ENCODE data around the gene DPP9. TPM values are rescaled to one million over a fixed set of nuclear protein-coding genes. Genes with fewer than 3 reads are reported as not detected.

Gene DPP9
- total RNA-seq, 2 experiments from 2014 or later = 92.5 to 98.0 TPM

- H3K4me3 Mint-ChIP-seq = no peak overlapping the region
- no peak overlapping the region for H3K27ac Mint-ChIP-seq
- no peaks in the 10 kb centered on the region for H3K9me3 Mint-ChIP-seq (ENCODE audit: low read depth)
- peaks cover 8% of the 10 kb centered on the region for H3K4me1 Mint-ChIP-seq
- CTCF ChIA-PET = interaction anchor here (1.1 to 2.4 kb wide), 2 partner anchors 9 to 12 kb away, joined by 3 to 10 read pairs; no protein-coding TSS in a partner anchor
- H3K27me3 Mint-ChIP-seq = no peaks in the 10 kb centered on the region
- peaks cover 2% of the 10 kb centered on the region for H3K36me3 Mint-ChIP-seq
- DNase-seq (no peak), ATAC-seq (no peak)
Observed at GRCh38 chr19:4645718-4646117, 77.9 kb downstream of the DPP9 start.

DNA sequence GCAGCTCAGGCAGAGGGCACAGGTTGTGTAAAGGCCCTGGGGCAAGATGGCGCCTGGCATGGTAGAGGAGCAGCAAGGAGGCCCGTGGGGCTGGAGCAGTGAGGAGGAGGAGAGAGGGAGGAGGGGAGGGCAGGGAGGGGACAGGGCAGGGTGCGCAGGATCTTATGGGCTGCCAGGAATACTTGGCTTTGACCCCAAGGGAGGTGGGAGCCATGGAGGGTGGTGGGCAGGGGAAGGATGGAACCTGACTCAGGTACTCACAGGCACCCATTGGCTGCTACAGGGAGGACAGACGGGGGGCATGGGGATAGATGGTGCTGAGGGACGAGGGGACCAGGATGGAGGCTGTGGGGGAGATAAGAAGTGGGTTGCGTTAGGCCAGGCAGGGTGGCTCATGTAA lies 81.0 kb downstream of the DPP9 start:
- no peaks in the 10 kb centered on the region for H3K27me3 Mint-ChIP-seq
- H3K36me3 Mint-ChIP-seq = peaks cover 2% of the 10 kb centered on the region
- H3K4me3 Mint-ChIP-seq = no peak overlapping the region
- peaks cover 19% of the 10 kb centered on the region for H3K4me1 Mint-ChIP-seq
- CTCF ChIA-PET = interaction anchor here (1.0 kb wide), 1 partner anchor 9 kb away, joined by 3 read pairs; no protein-coding TSS in a partner anchor
- H3K9me3 Mint-ChIP-seq (ENCODE audit: low read depth) = no peaks in the 10 kb centered on the region
- no peak for DNase-seq
- no peak overlapping the region for H3K27ac Mint-ChIP-seq
- ATAC-seq = no peak

DNA sequence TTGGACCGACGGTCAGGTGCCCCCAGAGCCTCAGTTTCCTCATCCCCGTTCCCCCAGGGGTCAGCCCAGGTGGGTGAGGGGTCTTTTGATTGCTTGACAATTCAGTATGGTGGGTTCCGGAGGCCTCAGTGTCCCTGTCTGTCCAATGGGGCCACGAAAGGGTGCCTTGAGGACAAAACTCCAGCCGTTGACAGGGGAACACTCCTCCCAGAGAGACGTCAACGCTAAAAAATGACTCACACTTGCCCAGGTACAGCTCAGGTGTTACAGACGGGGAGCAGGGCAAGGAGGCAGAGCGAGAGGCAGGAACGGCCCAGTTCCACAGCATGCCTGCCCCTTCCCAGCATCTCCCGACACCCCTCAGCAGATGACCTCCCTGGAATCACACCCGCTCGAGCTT lies 82.5 kb downstream of the DPP9 start:
- ATAC-seq (no peak), DNase-seq (no peak)
- no peak overlapping the region for H3K27ac Mint-ChIP-seq
- no peaks in the 10 kb centered on the region for H3K9me3 Mint-ChIP-seq (ENCODE audit: low read depth)
- CTCF ChIA-PET = interaction anchor here (1.1 kb wide), 1 partner anchor 65 kb away, joined by 4 read pairs; no protein-coding TSS in a partner anchor
- H3K27me3 Mint-ChIP-seq = no peaks in the 10 kb centered on the region
- peaks cover 2% of the 10 kb centered on the region for H3K36me3 Mint-ChIP-seq
- peaks cover 26% of the 10 kb centered on the region for H3K4me1 Mint-ChIP-seq
- H3K4me3 Mint-ChIP-seq = no peak overlapping the region

DNA sequence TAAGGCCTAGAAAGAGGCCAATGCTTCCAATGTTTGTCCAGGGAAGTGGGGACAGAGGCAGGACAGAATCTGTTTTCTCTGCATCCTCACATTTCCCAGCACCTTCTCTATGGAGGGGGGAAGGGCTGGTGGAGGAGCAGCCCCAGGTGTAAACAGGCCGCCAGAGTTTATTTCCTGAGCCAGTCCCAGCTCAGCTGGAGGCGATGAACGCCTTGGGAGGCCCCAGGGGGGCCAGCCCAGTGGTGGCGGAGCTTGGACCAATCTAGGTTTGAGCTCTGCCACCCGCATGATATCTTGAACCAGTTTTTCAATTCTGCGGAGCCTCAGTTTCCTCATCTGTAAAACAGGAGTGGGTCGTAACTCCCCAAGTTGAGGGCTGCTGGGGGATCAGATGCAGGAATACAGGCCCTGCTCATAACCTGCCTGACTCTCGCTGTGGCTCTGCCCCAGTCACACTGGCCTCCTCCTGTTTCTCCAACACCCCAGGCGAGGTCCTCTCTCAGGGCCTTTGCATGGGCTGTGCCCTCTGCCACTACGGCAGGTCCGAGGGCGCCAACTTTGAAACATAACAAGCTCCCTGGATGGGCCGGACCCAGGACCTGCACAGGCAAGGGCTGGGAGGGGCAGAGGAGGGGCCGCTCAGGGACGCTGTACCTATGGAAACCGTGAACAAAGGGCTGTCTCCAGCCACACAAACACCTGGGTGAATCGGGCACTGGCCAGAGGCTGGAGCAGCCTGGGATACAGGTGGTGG lies 83.2 kb downstream of the DPP9 start:
- no peak for DNase-seq
- CTCF ChIA-PET = interaction anchor here (1.0 to 1.1 kb wide), 2 partner anchors 11 to 17 kb away, joined by 3 read pairs; no protein-coding TSS in a partner anchor
- Mint-ChIP-seq H3K4me3 (peak overlapping the region; percentile 93), H3K4me1 (peaks cover 28% of the 10 kb centered on the region), H3K27ac (peak overlapping the region; percentile 46), H3K27me3 (no peaks in the 10 kb centered on the region), H3K9me3 (ENCODE audit: low read depth) (no peaks in the 10 kb centered on the region), H3K36me3 (no peaks in the 10 kb centered on the region)
- no peak for ATAC-seq

GRCh38 chr19:4639531-4640246 lies 84.0 kb downstream of the DPP9 start:
- DNase-seq = no peak

GRCh38 chr19:4638828-4639530 lies 84.7 kb downstream of the DPP9 start, which contains the start of gene TNFAIP8L1:
Gene TNFAIP8L1, plus strand, starts transcription at chr19:4639516. Its CDS starts 12,354 bp downstream, at chr19:4651870.
- peak within 1 kb of the TSS; percentile 93 for H3K27ac Mint-ChIP-seq
- CTCF ChIA-PET = interaction anchor here (0.7 to 3.4 kb wide), 5 partner anchors 50 to 152 kb away, joined by 3 to 74 read pairs (median 10); partner anchors contain the start of gene FEM1A
- H3K9me3 Mint-ChIP-seq (ENCODE audit: low read depth) = no peaks in the 10 kb centered on the region
- H3K4me3 Mint-ChIP-seq = peak within 1 kb of the TSS; percentile 93
- H3K27me3 Mint-ChIP-seq = no peaks in the 10 kb centered on the region
- H3K4me1 Mint-ChIP-seq = peaks cover 38% of the 10 kb centered on the region
- DNase-seq (peak; percentile 99), ATAC-seq (peak; percentile 94)
- no peaks in the 10 kb centered on the region for H3K36me3 Mint-ChIP-seq

More at GRCh38 chr19:4639531-4640246, 84.0 kb downstream of the DPP9 start:
- ATAC-seq = no peak
- Mint-ChIP-seq H3K4me1 (peaks cover 33% of the 10 kb centered on the region), H3K27me3 (no peaks in the 10 kb centered on the region), H3K4me3 (peak overlapping the region; percentile 93), H3K9me3 (ENCODE audit: low read depth) (no peaks in the 10 kb centered on the region), H3K27ac (peak overlapping the region; percentile 87), H3K36me3 (no peaks in the 10 kb centered on the region)
- CTCF ChIA-PET = interaction anchor here (0.7 to 1.1 kb wide), 3 partner anchors 11 to 63 kb away, joined by 3 read pairs; no protein-coding TSS in a partner anchor

DNA sequence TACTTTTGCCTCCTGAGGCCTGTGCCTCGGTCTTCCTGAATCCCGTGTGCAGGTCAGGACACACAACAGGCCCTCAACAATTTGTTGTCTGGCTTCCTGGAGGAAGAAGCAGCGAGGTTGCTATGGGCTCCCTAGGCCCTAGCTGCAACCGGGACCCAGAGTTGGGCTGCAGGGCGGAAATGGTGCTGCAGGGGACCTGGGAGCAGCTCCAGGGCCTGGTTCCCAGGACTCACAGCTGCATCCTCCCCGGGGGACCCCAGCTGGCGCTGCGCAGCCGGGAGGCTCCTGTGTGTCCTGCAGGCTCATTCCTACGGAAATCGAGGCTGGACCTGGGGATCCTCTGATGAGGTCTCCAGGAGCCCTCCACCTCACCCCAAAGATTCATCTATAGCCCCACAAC lies 85.3 kb downstream of the DPP9 start:
- Mint-ChIP-seq H3K4me3 (no peak overlapping the region), H3K27ac (peak overlapping the region; percentile 93), H3K4me1 (peaks cover 43% of the 10 kb centered on the region), H3K27me3 (no peaks in the 10 kb centered on the region), H3K36me3 (no peaks in the 10 kb centered on the region), H3K9me3 (ENCODE audit: low read depth) (no peaks in the 10 kb centered on the region)
- DNase-seq (no peak), ATAC-seq (no peak)
- CTCF ChIA-PET = interaction anchor here (1.5 to 3.4 kb wide), 6 partner anchors 49 to 167 kb away, joined by 6 to 74 read pairs (median 12); partner anchors contain the start of genes FEM1A and HDGFL2

DNA sequence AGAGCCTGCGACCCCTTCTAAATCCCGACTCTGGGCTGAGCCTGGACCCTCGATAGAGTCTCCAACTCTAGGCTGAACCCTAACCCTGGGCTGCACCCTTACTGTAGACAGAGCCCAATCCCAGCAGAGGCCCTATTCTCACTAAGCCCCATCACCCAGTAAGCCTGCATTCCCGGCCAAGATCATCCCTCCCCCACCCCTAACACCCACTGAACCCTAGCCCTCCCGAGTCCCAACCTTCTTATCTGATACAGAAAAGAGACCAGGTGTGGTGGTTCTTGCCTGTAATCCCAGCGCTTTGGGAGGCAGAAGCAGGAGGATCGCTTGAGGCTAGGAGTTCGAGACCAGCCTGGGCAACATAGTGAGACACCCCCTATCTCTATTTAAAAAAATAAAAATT lies 86.9 kb downstream of the DPP9 start:
- H3K27ac Mint-ChIP-seq = no peak overlapping the region
- H3K4me1 Mint-ChIP-seq = peaks cover 46% of the 10 kb centered on the region
- no peaks in the 10 kb centered on the region for H3K27me3 Mint-ChIP-seq
- H3K36me3 Mint-ChIP-seq = no peaks in the 10 kb centered on the region
- no peak for DNase-seq
- no peak overlapping the region for H3K4me3 Mint-ChIP-seq
- CTCF ChIA-PET = interaction anchor here (1.0 to 3.4 kb wide), 31 partner anchors 8 to 431 kb away, joined by 3 to 74 read pairs (median 6); partner anchors contain the start of genes FEM1A, HDGFL2 and SEMA6B
- no peak for ATAC-seq
- H3K9me3 Mint-ChIP-seq (ENCODE audit: low read depth) = no peaks in the 10 kb centered on the region

DNA sequence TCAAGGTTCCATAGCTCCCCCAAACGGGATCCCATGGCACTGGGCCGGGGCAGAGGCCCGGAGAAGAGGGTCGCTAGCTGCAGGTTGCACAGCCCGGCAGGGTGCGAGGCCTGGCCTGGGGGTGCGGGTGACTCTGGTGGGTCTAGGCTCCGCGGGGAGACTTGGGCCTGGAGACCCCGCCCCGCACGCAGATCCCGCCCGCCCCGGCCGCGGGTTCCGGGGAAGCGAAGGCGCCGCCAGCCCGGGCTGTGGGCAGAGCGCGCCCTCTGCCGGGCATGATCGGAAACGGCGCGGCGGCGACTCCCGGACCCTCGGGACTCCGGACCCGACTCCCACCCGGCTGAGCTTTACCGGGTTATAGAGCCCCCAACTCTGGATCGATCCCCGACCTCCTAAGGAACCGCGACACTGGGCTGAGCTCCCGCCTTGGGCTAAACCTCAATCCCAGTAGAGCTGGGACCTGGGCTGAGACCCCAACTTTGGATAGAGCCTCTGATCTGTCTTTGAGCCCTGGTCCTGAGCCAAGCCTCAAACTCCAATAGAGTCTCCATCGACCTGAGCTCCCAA lies 87.4 kb downstream of the DPP9 start:
- DNase-seq (peak; percentile 79), ATAC-seq (peak; percentile 17)
- Mint-ChIP-seq H3K9me3 (ENCODE audit: low read depth) (no peaks in the 10 kb centered on the region), H3K27me3 (no peaks in the 10 kb centered on the region), H3K4me3 (peak overlapping the region; percentile 43), H3K4me1 (peaks cover 44% of the 10 kb centered on the region), H3K36me3 (no peaks in the 10 kb centered on the region), H3K27ac (no peak overlapping the region)
- CTCF ChIA-PET = interaction anchor here (0.6 to 3.4 kb wide), 34 partner anchors 8 to 875 kb away, joined by 3 to 74 read pairs (median 6); partner anchors contain the start of genes FEM1A, HDGFL2 and SEMA6B

GRCh38 chr19:4635754-4636116 lies 87.9 kb downstream of the DPP9 start:
- H3K36me3 Mint-ChIP-seq = no peaks in the 10 kb centered on the region

GRCh38 chr19:4633140-4633967 lies 90.3 kb downstream of the DPP9 start:
- H3K27ac Mint-ChIP-seq = no peak overlapping the region
- no peaks in the 10 kb centered on the region for H3K9me3 Mint-ChIP-seq (ENCODE audit: low read depth)
- no peak overlapping the region for H3K4me3 Mint-ChIP-seq
- no peaks in the 10 kb centered on the region for H3K27me3 Mint-ChIP-seq
- DNase-seq (peak; percentile 70), ATAC-seq (peak; percentile 59)
- peaks cover 29% of the 10 kb centered on the region for H3K4me1 Mint-ChIP-seq
- no peaks in the 10 kb centered on the region for H3K36me3 Mint-ChIP-seq
- CTCF ChIA-PET = interaction anchor here (0.7 to 3.3 kb wide), 22 partner anchors 10 to 1590 kb away, joined by 3 to 22 read pairs (median 3); partner anchors contain the start of genes FEM1A, KDM4B and SEMA6B

More at GRCh38 chr19:4635754-4636116, 87.9 kb downstream of the DPP9 start:
- no peak for DNase-seq
- H3K27ac Mint-ChIP-seq = no peak overlapping the region
- H3K9me3 Mint-ChIP-seq (ENCODE audit: low read depth) = no peaks in the 10 kb centered on the region
- H3K4me3 Mint-ChIP-seq = peak overlapping the region; percentile 43
- no peak for ATAC-seq
- H3K27me3 Mint-ChIP-seq = no peaks in the 10 kb centered on the region
- H3K4me1 Mint-ChIP-seq = peaks cover 42% of the 10 kb centered on the region
- CTCF ChIA-PET = interaction anchor here (0.6 to 3.4 kb wide), 31 partner anchors 8 to 875 kb away, joined by 3 to 74 read pairs (median 6); partner anchors contain the start of genes FEM1A, HDGFL2 and SEMA6B

Measured in activated CD8-positive, alpha-beta memory T cell treated with anti-CD3 and anti-CD28 coated beads, Interleukin-2, amount 10 ng/mL, durations not matched to agents 7 days and 5 days (primary cell).